ENCODE data around the gene HAAO.

Gene HAAO

GRCh38 chr2:42767080-42767898 lies 25.1 kb downstream of the HAAO start:
- DNase-seq = no peak

GRCh38 chr2:42765686-42766085 lies 26.7 kb downstream of the HAAO start:
- DNase-seq = no peak

- no peak for DNase-seq
These were observed 27.5 kb downstream of the HAAO start for GRCh38 chr2:42764901-42765300.

GRCh38 chr2:42764096-42764495 lies 28.3 kb downstream of the HAAO start, which contains the start of gene OXER1:
TSS of gene OXER1 (minus strand) at chr2:42764135. CDS start at chr2:42764062, 73 bp downstream.
- no peak for DNase-seq

GRCh38 chr2:42762823-42763804 lies 29.3 kb downstream of the HAAO start:
- DNase-seq = no peak

GRCh38 chr2:42762155-42762554 lies 30.2 kb downstream of the HAAO start:
- no peak for DNase-seq

GRCh38 chr2:42761554-42761953 lies 30.8 kb downstream of the HAAO start:
- DNase-seq = no peak

GRCh38 chr2:42758751-42759150 lies 33.6 kb downstream of the HAAO start:
- no peak for DNase-seq

GRCh38 chr2:42757981-42758740 lies 34.2 kb downstream of the HAAO start:
- DNase-seq = no peak

- no peak for DNase-seq
These were observed 35.3 kb downstream of the HAAO start for GRCh38 chr2:42756966-42757513.

- no peak for DNase-seq
These were observed 36.1 kb downstream of the HAAO start for GRCh38 chr2:42756150-42756775.

GRCh38 chr2:42755191-42755880 lies 37.0 kb downstream of the HAAO start:
- no peak for DNase-seq

- no peak for DNase-seq
These were observed 37.6 kb downstream of the HAAO start for GRCh38 chr2:42754776-42755140.

- DNase-seq = no peak
These were observed 38.2 kb downstream of the HAAO start for GRCh38 chr2:42754021-42754775.

GRCh38 chr2:42752816-42753813 lies 39.3 kb downstream of the HAAO start:
- DNase-seq = no peak

GRCh38 chr2:42752314-42752713 lies 40.1 kb downstream of the HAAO start:
- DNase-seq = no peak

- no peak for DNase-seq
These were observed 43.5 kb downstream of the HAAO start for GRCh38 chr2:42748840-42749239.

GRCh38 chr2:42747422-42747821 lies 45.0 kb downstream of the HAAO start:
- DNase-seq = no peak

- DNase-seq = no peak
These were observed 47.8 kb downstream of the HAAO start for GRCh38 chr2:42744545-42745082.
